K562 (cell line): ENCODE data around the gene NSUN2. TPM values are rescaled to one million over a fixed set of nuclear protein-coding genes. Genes with fewer than 3 reads are reported as not detected.

Source experiments
- CBX1 ChIP-seq: sonication (generic); IDR thresholded peaks from 2 replicates; pipeline ENCODE4 v1.6.1; 2016; ENCODE audit warnings: antibody characterized with exemption, low read depth, mild to moderate bottlenecking
- MAFF ChIP-seq: IDR thresholded peaks from 2 replicates; pipeline ENCODE4 v1.6.1; 2012; ENCODE audit warnings: low read length, improper control_type of control experiment
- MNT ChIP-seq, 2 experiments: fragments of 450-650 bp; conservative IDR thresholded peaks; 2 replicates each; pipeline ENCODE4 v1.6.1; 2017; ENCODE audit warnings: mild to moderate bottlenecking in 2 of 2, moderate library complexity in 2 of 2
- MYC ChIP-seq, 2 experiments: fragments of 250-450 bp in 1 of 2; sonication (Bioruptor Pico) in 1 of 2; IDR thresholded peaks; 2 replicates each; pipeline versions ENCODE4 v1.5.1 to v1.6.1; 2012 to 2021; ENCODE audit warnings: low read depth in 2 of 2, borderline replicate concordance in 1 of 2, improper control_type of control experiment in 1 of 2, low read length in 1 of 2, mild to moderate bottlenecking in 1 of 2, moderate library complexity in 1 of 2
- NR2C2 ChIP-seq, 2 experiments: fragments of 200-800 bp in 1 of 2; sonication (Bioruptor generic) in 1 of 2; sonication (generic) in 1 of 2; formaldehyde crosslinking in 1 of 2; IDR thresholded peaks; 2 replicates each; pipeline versions ENCODE4 v1.6.1 to v1.8.0; 2016 to 2022; ENCODE audit warnings: mild to moderate bottlenecking in 1 of 2, missing compliant biosample characterization in 1 of 2, missing genetic modification characterization in 1 of 2, missing genetic modification reagents in 1 of 2
- NR2F6 ChIP-seq: fragments of 450-650 bp; formaldehyde crosslinking; IDR thresholded peaks from 2 replicates; pipeline ENCODE4 v1.4.0; 2020; ENCODE audit warnings: mild to moderate bottlenecking
- PRMT5 ChIP-seq: sonication (generic); formaldehyde crosslinking; IDR thresholded peaks from 2 replicates; pipeline ENCODE4 v1.5.0; 2020; ENCODE audit warnings: missing genetic modification reagents
- RFX1 ChIP-seq: fragments of 450-650 bp; IDR thresholded peaks from 2 replicates; pipeline ENCODE4 v1.6.1; 2016; ENCODE audit warnings: mild to moderate bottlenecking, moderate library complexity
- polyA plus RNA-seq, 8 experiments: library from polyadenylated mRNA; depleted of rRNA in 4 of 8; stranded (reverse) in 5 of 8; unstranded in 3 of 8; fragments of >200 nt; fragmentation: Nextera tagmentation in 2 of 8; fragmentation: Illumina TruSeq in 1 of 8; extraction: Ambion mirVana in 2 of 8; extraction: Trizol in 1 of 8; gene quantifications; 2 replicates each; pipeline versions ENCODE4 v1.2.1 to v1.2.3, GENCODE V29; 2011 to 2014; ENCODE audit warnings: inconsistent platforms in 1 of 8, missing spikeins in 1 of 8
- total RNA-seq, 7 experiments: library from RNA; depleted of rRNA in 6 of 7; stranded (reverse); fragments of >200 nt in 6 of 7; fragmentation: Illumina TruSeq in 2 of 7; extraction: Trizol in 2 of 7; gene quantifications; 2 replicates each; pipeline versions ENCODE4 v1.2.1 to v1.2.3, GENCODE V29; 2011 to 2021; ENCODE audit warnings: low replicate concordance in 1 of 7

NSUN2 gene
- total and polyA plus RNA-seq, 9 of the 15 experiments (the other 6 are each of a cell fraction or from before 2014, with no cell fraction given), result 9.2 to 167 (median 127) TPM

GRCh38 chr5:6584101-6584645, 48.7 kb downstream of the NSUN2 start (continued):
- TF ChIP-seq NR2C2 (CRISPR knock-in tag; IDR thresholded peaks at IDR 0.05), result no peak
- TF ChIP-seq NR2C2 (tag; IDR thresholded peaks at IDR 0.05), result no peak
- no peak for TF ChIP-seq PRMT5
- TF ChIP-seq RFX1, result no peak
- no peak for TF ChIP-seq MYC (IDR thresholded peaks at IDR 0.05; ENCODE audit: low read depth, low read length)
- no peak for TF ChIP-seq MYC (CRISPR knock-in tag; IDR thresholded peaks at IDR 0.05; ENCODE audit: borderline replicate concordance, low read depth)
- no peak for TF ChIP-seq MAFF
- no peak for TF ChIP-seq MNT (conservative IDR thresholded peaks at IDR 0.05)
- TF ChIP-seq CBX1, result no peak
- TF ChIP-seq NR2F6 (CRISPR knock-in tag), result no peak
